ENCODE results near the gene ERCC3.

ERCC3 gene

DNA sequence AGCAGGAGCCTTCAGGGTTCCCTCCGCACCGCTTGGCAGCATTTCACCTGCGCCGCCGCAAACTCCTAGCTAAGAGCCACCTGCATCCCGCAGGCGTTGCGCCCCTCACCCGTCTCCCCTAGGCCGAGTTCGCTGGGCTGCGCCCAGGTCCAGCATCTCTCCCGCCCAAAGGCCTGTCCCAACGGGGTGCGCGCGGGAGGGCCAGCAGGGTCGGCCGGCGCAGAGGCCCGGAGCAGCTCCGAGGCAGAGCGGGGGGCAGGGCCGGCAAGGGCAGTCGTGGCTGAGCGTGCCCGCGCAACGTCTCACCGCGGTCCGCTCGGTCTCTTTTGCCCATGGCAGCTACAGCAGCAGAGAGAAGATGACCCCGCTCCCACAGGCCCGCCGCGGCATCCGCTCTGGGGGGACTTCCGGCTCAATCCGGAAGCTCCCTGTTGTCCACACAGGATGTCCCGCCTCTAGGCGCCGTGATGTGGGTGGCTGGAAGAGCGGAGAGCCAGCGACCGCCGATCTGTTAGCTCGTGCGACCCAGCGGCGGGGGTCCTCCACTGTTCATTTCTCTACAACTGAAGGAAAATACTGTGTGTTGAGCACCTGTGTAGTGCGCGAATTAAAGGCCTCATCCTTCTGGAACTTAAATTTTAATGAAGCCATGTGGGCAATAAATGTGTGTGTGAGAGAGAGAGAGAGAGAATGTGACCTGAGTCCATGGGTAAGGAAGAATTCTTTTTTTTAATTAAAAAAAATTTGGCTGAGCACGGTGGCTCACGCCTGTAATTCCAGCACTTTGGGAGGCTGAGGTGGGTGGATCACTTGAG lies at the start of gene ERCC3:
Gene ERCC3, minus strand, starts transcription at position 397 of the 815 bp plus-strand sequence. Its CDS starts 63 bp downstream, at position 334.
- DNase-seq, result peak; percentile 88

DNA sequence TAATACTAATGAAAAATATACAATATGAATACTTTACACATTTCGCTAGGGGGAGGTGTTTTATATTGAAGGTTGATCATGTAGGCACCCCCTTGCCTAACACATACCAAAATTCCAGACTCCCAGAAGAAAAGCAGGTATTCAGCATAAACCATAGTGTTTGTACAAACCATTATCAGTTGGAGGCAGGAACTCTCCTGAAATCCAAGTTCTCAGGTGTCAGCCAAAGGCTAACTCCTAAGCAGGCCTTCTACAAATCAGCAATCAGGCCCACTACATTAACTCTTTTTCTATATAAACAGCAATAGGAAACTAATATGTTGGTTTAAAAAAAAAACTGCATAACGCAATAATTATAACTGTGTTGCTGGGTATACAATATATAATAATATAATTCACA lies 49.3 kb upstream of the ERCC3 start:
- no peak for DNase-seq

DNA sequence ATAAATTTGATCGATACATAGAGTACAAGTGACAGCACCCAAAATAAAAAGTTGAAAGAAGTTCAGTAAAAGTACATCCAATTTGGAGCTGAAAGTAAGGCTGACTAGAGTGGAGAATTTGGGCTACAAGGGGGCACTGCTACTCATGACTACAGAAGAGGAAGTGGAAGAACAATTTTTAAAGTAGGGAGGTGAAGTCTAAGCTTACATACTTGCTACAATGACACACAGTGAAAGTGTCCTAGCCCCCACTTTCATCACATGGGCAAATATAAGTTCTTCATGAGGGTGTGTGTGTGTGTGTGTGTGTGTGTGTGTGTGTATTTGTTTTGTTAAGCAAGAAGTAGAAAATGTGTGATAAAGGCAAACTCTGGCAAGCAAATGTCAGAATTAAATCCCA lies 48.2 kb upstream of the ERCC3 start:
- DNase-seq, result no peak

DNA sequence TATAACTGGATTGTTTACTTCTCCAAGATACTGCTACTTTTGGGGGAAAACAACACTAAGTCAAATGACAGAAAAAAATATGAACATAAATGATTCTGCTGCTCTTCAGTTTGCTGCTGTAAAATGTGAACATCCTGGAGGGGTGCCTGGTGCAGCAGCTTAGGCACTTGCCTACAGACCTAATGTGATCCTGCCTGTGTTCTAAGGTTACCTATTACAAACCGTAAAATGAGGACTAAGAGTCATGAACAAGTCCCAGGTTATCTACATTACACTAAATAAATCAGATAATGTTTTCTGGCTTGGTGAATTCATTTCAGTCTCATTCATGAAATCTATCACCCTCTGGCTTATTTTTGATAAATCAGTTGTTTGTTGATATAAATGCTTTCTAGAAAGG lies 38.4 kb upstream of the ERCC3 start:
- no peak for DNase-seq

DNA sequence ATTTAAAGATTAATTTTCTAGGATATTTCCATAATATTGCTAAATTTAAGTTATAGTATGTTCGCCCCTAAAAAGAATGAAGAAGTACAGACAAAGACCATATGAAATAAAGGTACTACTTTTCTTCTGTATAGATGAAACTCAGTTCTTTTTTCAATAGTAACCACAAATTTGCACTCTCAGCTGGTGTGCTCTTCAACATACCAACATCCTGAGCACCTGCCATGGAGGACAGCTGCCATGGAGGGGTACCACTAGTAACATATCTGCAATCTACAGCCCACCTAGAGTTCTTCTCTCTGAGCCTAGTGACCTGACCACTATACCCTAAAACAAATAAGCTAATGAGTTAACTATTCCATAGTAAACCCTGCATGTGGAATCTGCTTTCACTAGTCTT lies 36.8 kb upstream of the ERCC3 start:
- no peak for DNase-seq

DNA sequence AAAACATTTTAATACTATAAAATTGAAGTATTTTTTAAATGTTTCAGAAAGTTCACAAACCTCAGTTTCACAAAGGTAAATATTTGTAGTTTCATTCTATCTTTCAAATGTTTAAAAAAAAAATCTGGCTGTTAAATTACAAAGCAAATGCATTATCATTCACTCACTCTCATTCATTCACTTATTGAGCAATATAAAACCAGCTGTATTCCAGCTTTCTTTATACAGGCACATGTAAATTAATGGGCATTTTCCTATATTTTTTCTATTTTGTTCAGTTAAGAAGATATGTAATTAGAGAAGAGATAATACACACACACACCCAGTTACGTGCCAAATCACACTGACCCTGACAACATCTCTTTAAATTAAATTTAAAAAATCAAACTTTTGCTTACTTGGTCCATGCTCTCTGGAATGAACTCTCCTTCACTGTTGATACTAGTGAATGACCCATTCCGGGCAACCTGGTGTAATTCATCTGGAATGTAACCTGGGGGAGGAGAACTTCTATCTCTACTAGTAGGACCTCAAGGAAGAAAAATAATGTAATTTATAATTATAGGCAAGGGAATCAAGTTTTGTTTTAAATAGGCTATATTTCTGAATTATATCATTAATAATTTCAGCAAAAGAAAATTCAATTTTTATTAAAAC lies 32.5 kb upstream of the ERCC3 start:
- DNase-seq, result no peak

DNA sequence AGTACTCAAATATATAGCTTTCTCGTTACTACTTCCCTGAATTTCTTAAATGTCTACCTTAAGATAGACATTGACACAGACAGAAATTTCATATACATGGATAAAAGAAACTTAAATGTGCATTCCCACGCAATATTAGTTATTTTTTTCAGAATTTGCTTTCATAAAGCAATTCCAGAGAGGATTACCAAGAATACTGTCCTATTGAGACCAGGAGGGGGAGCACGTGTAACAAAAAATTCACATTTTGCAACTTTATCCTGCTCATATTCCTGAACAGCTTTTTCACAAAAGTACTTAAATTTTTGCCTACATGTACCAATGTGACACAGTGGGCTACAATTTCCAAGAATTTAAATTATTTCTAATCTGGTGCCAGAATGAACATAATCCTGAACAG lies 30.7 kb upstream of the ERCC3 start:
- no peak for DNase-seq

DNA sequence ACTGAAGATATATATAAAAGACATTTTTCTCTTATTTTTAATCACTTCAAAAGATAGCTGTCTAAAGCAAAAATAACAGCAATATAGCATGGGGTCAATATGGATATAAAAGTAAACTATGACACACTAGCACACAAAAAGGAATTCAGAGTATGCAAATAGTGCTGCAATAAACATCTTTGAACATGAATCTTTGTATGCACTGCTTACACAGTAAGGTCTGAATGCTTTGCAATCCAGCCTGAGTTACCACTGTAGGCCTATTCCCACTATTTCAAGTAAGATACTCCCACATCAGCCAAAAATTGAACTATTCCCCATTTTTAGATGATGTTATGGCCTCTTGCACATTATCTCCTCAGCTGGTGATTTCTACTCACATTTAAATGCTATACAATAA lies 27.4 kb upstream of the ERCC3 start:
- DNase-seq, result no peak

DNA sequence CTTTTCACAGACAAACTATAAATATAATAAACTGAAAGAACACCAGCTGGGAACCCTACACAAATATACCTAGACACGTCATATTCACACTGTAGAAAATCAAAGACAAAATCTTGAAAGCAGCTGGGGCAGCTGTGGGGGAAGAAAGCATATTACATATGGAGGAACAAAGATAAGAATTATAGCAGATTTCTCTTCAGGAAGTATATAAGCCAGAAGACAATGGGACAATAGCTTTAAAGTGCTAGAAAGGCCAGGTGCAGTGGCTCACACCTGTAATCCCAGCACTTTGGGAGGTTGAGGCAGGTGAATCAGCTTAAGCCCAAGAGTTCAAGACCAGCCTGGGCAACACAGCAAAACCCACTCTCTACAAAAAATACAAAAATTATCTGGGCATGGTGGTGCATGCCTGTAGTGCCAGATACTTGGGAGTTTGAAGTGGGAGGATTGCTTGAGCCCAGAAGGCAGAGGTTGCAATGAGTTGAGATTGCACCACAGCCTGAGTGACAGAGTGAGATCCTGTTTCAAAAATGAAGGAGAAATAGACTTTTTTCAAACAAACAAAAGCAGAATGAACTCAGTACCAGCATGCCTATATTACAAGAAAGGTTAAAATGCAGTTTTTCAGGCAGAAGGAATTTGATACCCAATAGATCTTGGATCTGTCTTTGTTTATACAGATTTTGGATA lies 26.8 kb upstream of the ERCC3 start:
- DNase-seq, result no peak

DNA sequence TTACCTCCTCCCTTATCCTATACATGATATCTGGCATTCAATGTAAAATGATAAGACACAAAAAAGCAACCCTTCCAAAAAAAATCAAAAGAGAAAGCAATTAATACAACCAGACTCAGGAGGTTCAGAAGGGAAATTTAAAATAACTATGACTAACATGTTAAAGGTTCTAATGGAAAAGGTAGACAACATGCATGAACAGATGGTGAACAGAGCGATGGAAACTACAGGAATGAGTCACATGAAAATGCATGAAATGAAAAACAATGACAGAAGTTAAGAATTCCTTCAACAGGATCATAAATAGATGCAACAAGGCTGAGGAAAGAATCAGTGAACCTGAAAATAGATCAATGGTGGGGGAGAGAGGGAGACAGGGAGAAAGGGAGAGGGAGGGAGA lies 26.1 kb upstream of the ERCC3 start:
- no peak for DNase-seq

DNA sequence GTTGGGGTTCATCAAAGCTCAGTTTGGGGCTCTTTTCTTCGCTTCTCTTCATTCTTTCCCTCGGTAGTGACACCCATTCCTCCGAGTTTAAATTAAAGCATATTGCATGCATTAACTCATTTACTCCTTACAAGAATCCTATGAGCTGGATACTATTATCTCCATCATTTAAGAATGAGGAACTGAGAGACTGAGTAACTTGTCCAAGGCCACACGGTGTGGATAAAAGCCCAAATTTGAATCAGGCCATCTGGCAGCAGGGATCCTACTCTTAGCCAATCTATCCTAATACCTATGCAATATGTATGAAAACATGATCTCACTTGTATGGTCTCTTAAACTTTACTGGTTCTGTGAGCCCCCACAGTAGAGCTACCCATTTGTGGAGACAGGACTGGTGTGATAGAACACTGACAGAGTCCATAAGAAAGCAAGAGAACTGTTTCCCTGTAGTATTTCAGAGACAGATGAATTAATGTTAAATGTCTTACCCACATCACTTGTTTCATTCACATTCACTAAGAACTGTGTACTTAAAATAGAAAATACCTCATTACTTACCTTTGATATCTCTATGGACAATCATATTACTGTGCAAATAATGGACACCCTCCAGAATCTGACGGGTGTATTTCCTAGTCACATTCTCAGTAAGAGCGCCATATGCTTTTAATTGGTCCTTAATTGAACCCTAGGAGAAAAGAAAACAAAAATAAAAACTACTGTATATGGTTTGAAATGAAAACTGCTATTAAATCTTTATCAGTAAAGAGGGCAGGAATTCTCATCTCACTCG lies 20.4 kb upstream of the ERCC3 start:
- no peak for DNase-seq

DNA sequence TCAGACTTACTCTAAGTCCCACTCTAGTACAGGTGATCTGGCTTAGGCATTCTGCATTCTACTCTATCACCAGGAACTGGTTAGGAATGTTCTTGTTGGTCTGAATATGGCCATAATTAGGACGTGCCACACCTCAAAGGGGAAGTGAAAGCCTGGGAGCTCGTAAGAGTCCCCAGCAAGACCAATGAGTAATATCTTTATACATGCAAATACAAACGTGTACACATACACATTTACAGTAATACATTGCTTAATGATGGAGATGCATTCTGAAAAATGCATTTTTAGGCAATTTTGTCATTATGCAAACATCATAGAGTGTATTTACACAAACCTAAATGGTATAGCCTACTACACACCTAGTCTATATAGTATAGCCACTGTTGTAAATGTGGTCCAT lies 19.5 kb upstream of the ERCC3 start:
- no peak for DNase-seq

DNA sequence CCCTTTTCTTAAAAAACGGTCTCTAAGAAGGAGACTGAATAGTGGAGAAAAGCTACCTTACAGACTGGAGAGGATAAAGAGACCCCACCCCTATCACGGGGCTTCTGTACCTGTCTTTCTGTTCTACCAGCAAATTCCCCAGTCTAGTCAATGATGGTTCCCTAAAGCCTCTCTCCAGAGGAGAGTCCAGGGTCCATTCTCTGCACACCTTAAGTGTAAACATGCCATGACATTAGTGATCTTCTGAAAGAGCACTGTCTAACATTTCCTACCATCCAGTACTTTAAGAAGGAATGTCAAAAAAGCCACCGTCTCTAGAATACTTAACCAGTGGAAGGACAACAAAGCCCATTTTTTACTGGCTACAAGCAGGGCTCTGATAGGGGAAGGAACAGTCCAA lies 17.0 kb upstream of the ERCC3 start:
- DNase-seq, result no peak

DNA sequence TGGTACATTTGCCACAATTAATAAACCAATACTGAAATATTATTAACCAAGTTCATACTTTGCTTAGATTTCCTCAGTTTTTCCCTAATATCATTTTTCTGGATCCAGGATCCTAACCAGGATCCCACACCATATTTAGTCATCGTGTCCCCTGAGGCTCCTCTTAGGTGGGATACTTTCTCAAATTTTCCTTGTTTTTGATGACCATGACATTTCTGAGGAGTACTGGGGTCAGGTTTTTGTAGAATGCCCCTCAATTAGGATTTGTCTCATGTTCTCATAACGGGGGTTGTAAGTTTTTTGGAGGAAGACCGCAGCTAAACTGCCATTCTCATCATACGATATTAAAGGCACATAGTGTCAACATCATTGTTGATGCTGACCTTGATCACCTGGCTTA lies 15.5 kb upstream of the ERCC3 start:
- no peak for DNase-seq

DNA sequence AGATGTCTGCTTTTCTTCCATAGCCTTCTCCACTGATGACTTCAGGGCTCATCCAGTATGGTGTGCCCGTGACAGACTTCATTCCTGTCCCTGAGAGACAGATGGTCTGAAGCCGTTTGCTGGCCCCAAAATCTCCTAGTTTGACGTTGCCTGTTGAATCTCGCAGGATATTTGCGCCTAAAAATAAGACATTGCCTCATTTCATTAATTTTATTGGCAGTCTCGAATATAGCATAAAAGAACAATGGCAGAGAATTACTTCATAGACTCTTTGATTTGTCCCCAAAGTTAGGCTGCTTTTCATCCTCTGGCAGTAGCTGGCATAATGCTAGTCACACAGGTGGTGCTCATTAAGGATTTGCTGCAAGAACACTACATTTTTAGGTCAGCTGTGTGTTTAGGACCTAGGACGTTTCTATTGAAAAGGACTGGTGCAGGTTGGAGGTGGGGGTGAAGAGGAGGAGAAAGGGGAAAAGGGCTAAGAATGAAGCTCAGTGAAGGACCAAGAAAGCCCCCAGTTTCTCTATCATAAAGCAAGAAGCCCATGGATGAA lies 14.7 kb upstream of the ERCC3 start:
- no peak for DNase-seq

DNA sequence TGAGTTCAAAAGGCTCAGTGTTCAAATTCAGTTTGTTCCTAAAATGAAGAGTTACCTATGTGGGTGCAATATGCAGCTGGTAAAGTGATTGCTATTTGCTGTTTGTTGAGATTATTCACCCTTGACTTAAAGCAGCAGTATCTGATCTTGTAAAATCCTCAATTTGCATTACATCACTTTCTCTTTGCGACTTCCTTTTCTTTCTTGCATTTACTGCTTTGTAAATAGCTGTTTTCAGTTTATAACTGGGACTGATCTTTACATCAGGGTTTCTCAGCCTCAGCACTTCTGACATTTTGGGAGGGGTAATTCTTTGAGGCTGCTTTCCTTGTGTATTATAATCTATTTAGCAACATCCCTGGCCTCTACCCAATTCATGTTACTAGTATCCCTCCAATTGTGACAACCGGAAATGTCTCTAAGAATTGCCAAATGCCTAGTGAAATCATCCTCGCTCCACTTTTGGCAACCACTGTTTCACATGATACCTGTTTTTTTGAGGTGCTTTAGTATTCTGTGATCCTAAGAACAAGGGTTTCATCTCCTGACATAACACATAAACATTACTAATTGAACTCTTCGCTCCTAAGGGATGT lies 12.1 kb upstream of the ERCC3 start:
- no peak for DNase-seq

DNA sequence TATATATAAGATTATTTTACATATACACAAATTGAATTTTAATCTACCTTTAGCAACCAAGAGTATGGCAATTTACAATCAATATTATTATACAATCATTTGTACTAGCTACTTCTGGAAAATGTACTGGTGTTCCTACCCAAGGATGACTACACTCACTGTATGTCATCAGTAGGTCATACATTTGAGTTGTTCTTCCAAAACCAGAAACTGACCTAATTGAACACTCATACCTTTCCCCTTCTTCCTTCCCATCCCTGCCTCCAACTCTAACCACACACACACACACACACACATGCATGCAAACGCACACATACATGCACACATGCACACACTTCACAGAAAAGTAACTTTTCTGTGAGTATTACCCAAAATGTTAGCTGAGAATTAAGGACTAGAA lies 8.2 kb upstream of the ERCC3 start:
- no peak for DNase-seq

DNA sequence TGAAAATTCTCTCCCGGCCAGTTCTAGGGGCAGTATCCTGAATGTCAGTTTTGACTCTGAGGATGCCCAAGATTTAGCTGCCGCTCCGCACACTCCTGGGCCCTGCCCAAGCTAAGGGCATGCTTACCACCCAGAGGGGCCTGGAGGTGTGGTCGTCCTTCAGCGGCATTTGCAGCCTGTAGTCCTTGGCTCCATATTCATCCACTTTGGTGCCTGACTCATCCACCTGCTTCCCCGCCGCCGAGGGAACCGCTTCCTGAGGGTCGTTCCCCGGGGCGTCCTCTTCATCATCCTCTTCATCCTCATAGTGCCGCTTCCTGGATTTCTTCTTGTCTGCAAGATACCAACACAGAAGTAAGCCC lies 577 bp downstream of the ERCC3 start:
- DNase-seq, result no peak

DNA sequence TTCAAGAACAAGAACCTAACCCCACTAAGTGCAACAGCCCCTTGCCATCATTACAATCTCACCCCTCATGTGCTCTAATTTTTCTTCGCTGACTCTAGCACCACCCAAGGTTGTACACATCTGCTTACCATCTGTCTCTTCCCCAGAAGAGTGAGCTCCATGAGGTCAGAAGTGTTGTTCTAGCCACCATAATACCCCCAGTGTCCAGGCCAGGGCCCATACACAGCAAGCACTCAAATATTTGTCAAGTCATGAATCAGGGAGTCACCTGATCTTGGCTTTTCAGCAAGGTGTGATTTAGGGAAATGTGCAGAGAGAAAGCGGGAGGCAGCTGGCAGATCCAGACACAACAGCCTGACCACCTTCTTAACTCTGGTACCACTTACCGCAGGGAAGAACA lies 5.7 kb downstream of the ERCC3 start:
- DNase-seq, result no peak

DNA sequence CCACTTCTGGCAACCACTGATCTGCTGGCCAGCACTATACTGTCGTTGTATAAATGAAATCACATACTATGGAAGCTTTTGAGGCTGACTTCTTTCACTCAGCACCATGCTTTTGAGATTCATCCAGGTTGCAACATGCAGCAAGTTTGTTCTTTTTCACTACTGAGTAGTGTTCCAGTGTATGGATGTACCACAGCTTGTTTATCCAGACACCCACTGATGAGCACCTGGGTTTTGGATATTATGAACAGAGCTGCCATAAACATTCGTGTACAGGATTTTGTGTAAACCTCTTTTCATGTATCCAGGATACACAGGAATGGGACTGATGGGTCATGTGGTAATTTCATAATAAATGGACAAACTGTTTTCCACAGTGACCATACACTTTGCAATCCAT lies 10.7 kb downstream of the ERCC3 start:
- DNase-seq, result no peak

DNA sequence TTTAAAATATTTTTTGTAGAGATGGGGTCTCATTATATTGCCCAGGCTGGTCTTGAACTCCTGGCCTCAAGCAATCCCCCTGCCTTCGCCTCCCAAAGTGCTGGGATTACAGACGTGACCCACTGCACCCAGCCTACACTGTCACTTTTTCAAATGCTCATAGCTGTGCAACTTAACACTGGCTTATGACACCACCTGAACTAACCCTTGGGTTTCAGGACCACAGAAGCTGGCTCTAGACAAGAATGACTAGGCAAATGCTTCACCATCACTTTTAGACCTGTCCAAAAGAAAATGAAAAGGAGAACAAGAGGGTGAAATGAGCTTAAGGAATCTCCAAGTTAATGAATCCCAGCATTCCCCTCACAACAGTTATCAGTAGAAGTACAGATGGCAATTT lies 13.3 kb downstream of the ERCC3 start:
- DNase-seq, result no peak

DNA sequence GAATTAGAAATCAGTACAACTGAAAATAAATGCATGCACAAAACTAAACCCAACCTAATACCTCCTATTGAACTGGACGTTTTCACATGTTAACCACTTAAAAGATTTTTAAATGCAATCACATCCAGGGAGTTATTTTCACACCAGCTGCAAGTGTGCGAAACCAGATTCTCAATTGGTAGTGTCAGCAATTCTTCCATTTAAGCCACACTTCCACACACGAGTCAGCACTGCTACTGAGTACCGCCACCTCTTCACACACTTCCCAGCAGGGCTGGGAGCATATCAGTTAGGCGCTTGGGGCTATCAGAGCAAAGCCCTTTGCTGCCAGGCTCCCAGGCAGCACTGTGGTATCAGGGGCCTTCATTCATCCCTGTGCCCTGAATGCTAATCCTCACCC lies 14.2 kb downstream of the ERCC3 start:
- no peak for DNase-seq

DNA sequence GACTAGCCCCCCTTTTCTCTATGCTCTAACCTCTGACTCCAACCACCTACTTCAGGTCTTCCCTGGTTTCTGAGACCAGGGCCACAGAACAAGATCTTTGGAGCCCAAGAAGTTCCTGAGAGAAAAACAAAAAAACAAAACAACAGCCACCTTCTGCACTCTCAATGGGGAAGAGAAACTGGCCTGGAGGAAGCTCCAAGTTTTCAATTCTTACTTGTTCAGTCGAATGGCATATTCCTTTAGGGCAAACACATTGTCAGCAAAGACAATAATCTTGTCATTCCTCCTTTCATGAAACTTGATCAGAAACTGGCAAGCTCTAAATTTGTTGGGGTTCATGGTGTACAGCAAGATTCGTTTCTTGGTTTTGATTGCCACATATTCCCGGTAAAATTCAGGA lies 15.0 kb downstream of the ERCC3 start:
- no peak for DNase-seq
